GM19099 (cell line): ENCODE results near the gene MPV17L.
"Not testable (repeated sequence)": the region's sequence is repeated elsewhere in the genome, so short reads cannot be mapped to it uniquely, and the experiment has no call there.

ENCODE experiments used
- POLR2A ChIP-seq: IDR thresholded peaks from 3 replicates; pipeline ENCODE4 v1.6.1; 2011; ENCODE audit warnings: low read depth; ENCODE audit not compliant: insufficient read length; ENCODE audit errors: extremely low read depth

MPV17L gene

GRCh38 chr16:15395631-15396508, at the start of gene MPV17L:
MPV17L (plus strand) TSS chr16:15395754; CDS start chr16:15395898, 144 bp downstream.
- TF ChIP-seq POLR2A, result not testable (repeated sequence)

GRCh38 chr16:15378194-15378593, 17.4 kb upstream of the MPV17L start, which contains the start of gene NPIPA5:
NPIPA5 (minus strand) TSS chr16:15378294; CDS start chr16:15378294, 0 bp downstream.
- TF ChIP-seq POLR2A, result not testable (repeated sequence)

- TF ChIP-seq POLR2A, result no peak
These were observed 1.5 kb downstream of the MPV17L start for GRCh38 chr16:15396948-15397594.

- TF ChIP-seq POLR2A, result no peak
These were observed 3.2 kb downstream of the MPV17L start for GRCh38 chr16:15398618-15399316.

- TF ChIP-seq POLR2A, result no peak
These were observed 3.8 kb downstream of the MPV17L start for GRCh38 chr16:15399317-15399716.

- no peak for TF ChIP-seq POLR2A
These were observed 6.4 kb downstream of the MPV17L start for GRCh38 chr16:15401972-15402371.

- no peak for TF ChIP-seq POLR2A
These were observed 7.9 kb downstream of the MPV17L start for GRCh38 chr16:15403392-15403995.

- no peak for TF ChIP-seq POLR2A
These were observed 9.2 kb downstream of the MPV17L start for GRCh38 chr16:15404792-15405191.

GRCh38 chr16:15415511-15415985, 20.0 kb downstream of the MPV17L start:
- no peak for TF ChIP-seq POLR2A

GRCh38 chr16:15417197-15417596, 21.6 kb downstream of the MPV17L start:
- no peak for TF ChIP-seq POLR2A

GRCh38 chr16:15418206-15418605, 22.7 kb downstream of the MPV17L start:
- TF ChIP-seq POLR2A, result no peak

GRCh38 chr16:15422222-15422621, 26.7 kb downstream of the MPV17L start:
- TF ChIP-seq POLR2A, result no peak

GRCh38 chr16:15425861-15426260, 30.3 kb downstream of the MPV17L start:
- TF ChIP-seq POLR2A, result no peak

- no peak for TF ChIP-seq POLR2A
These were observed 31.2 kb downstream of the MPV17L start for GRCh38 chr16:15426796-15427195.
